Left lung (tissue), 10 donors: ENCODE measurements around the gene VMO1. TPM values are rescaled to one million over a fixed set of nuclear protein-coding genes. Genes with fewer than 3 reads are reported as not detected.

Experiments
- ATAC-seq: fragments of 200-7000 bp; cut with Tn5 transposase; one replicate; pipeline ENCODE4 v1.9.1; 2020; ENCODE audit warnings: moderate library complexity
- DNase-seq, 4 donors: peaks; one replicate each; pipeline ENCODE4 v3.0.0-alpha.2; 2013 to 2020
- H3K27ac ChIP-seq, 2 donors: fragments of 200-600 bp; sonication (generic) in 1 of 2; one replicate each; pipeline versions ENCODE4 v1.5.0 to v1.8.0; 2020 to 2021
- H3K27me3 ChIP-seq, 2 donors: fragments of 200-600 bp; sonication (generic) in 1 of 2; one replicate each; pipeline versions ENCODE4 v1.5.0 to v1.8.0; 2020 to 2021
- H3K36me3 ChIP-seq, 2 donors: fragments of 200-600 bp; sonication (generic) in 1 of 2; one replicate each; pipeline versions ENCODE4 v1.5.0 to v1.8.0; 2020 to 2021
- H3K4me1 ChIP-seq, 2 donors: fragments of 200-600 bp; one replicate each; pipeline ENCODE4 v1.8.0; 2021
- H3K4me3 ChIP-seq, 2 donors: fragments of 200-600 bp; sonication (generic) in 1 of 2; one replicate each; pipeline versions ENCODE4 v1.5.0 to v1.8.0; 2020 to 2021; ENCODE audit warnings: mild to moderate bottlenecking in 1 of 2
- H3K9me3 ChIP-seq, 2 donors: fragments of 200-600 bp; sonication (generic) in 1 of 2; one replicate each; pipeline versions ENCODE4 v1.5.0 to v1.8.0; 2020 to 2021
- intact Hi-C, 2 donors: fragments of 100-400 bp; cut with DNase I; formaldehyde crosslinking; loops; one replicate each; pipeline versions ENCODE4 v1.11.2 to v1.14.2; 2022
- polyA plus RNA-seq, 6 donors: library from polyadenylated mRNA; unstranded; fragments of 120-200 nt; gene quantifications; one replicate each; pipeline ENCODE4 v1.2.1, GENCODE V29; 2013; ENCODE audit not compliant: insufficient read length in 6 of 6
- total RNA-seq, 2 donors: library from RNA; stranded (reverse); fragmentation: NEBNext Ultra II Directional; extraction: Animal tissue kit (Norgen Biotek cat#: 25700); gene quantifications; one replicate each; pipeline ENCODE4 v1.2.1, GENCODE V29; 2021
- TF ChIP-seq, protein P1 (sequence below), 2 donors: fragments of 200-600 bp; sonication (generic) in 1 of 2; IDR thresholded peaks; one replicate each; pipeline versions ENCODE4 v1.5.0 to v1.8.0; 2021; ENCODE audit warnings: antibody characterized with exemption in 2 of 2
- donor health status: DM: no; HTN: yes; CAD: no.
- donor health status: DM: no; HTN: no; CAD: no.

Gene VMO1
- total and polyA plus RNA-seq, 8 donors, result 0.22 to 6.0 (median 0.39) TPM

DNA sequence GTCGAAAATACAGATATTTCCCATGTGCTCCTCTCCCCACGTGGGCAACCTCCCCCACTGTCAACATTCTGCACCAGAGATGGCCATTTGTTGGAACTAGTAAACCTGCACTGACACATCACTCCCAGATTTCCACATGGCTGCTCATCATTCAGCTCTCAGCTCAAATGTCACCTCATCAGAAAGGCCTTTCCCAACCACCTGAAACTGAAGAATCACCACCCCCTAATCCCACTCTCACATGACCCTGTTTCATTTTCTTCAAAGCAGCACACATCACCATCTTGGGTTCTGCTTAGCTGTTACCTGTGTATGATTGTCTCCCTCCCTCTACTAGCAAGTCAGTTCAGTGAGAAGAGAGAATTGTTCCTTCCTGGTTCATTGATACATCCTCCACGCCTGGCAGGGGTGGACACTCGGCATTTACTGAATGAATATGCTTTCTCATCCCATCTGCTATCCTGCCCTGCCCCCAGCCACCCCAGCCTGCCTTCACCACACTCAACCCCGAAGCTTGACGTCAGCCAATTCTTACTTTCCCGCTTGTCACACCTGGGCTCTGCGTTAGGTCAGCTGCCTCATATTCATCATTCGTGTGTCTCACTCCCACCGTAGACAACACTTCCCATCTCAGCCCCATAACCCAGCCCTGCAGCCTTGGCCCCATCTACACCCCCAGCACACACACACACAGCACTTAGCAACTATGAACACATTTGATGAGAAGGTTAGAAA is 14.5 kb upstream of the VMO1 start:
- no peak for ATAC-seq
- no peak for DNase-seq
- H3K27me3 ChIP-seq, result peaks cover 0 to 8% of the 10 kb centered on the region in 2 donors
- TF ChIP-seq, protein P1, sequence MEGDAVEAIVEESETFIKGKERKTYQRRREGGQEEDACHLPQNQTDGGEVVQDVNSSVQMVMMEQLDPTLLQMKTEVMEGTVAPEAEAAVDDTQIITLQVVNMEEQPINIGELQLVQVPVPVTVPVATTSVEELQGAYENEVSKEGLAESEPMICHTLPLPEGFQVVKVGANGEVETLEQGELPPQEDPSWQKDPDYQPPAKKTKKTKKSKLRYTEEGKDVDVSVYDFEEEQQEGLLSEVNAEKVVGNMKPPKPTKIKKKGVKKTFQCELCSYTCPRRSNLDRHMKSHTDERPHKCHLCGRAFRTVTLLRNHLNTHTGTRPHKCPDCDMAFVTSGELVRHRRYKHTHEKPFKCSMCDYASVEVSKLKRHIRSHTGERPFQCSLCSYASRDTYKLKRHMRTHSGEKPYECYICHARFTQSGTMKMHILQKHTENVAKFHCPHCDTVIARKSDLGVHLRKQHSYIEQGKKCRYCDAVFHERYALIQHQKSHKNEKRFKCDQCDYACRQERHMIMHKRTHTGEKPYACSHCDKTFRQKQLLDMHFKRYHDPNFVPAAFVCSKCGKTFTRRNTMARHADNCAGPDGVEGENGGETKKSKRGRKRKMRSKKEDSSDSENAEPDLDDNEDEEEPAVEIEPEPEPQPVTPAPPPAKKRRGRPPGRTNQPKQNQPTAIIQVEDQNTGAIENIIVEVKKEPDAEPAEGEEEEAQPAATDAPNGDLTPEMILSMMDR (IDR thresholded peaks at IDR 0.05), result no peak
- no peak overlapping the region for H3K4me3 ChIP-seq
- H3K4me1 ChIP-seq, result peaks cover 7 to 12% of the 10 kb centered on the region in 2 donors
- no peak overlapping the region for H3K27ac ChIP-seq
- intact Hi-C loops, result no loop called here
- no peaks in the 10 kb centered on the region for H3K9me3 ChIP-seq
- peaks cover 0 to 27% of the 10 kb centered on the region in 2 donors for H3K36me3 ChIP-seq

- Histone ChIP-seq H3K36me3 (peaks cover 0 to 27% of the 10 kb centered on the region in 2 donors), H3K27me3 (peaks cover 0 to 10% of the 10 kb centered on the region in 2 donors), H3K27ac (peak overlapping the region; percentile 57 to 66), H3K9me3 (no peaks in the 10 kb centered on the region), H3K4me3 (peak overlapping the region; percentile 60 to 89), H3K4me1 (peaks cover 7 to 12% of the 10 kb centered on the region in 2 donors)
- peak; percentile 48 for ATAC-seq
- intact Hi-C loops, result no loop called here
- DNase-seq, result no peak
- TF ChIP-seq, protein P1 (IDR thresholded peaks at IDR 0.05), result no peak
Observed at GRCh38 chr17:4796552-4796920, 10.4 kb upstream of the VMO1 start.

DNA sequence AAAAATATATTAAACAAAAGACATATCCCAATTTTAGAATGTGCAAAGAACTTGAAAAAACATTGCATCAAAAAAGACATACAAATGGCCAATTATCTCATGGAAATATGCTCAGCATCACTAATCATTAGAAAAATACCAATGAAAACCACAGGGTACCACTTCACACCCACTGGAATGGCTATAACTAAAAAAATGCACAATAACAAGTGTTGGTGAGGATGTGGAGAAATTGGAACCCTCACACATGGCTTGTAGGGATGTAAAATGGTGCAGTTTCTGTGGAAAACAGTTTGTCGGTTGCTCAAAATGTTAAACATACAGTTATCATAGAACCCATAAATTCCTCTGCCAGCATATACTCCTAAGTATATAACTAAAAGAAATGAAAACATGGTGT is 9.0 kb upstream of the VMO1 start:
- ATAC-seq (no peak), DNase-seq (no peak)
- peaks cover 0 to 27% of the 10 kb centered on the region in 2 donors for H3K36me3 ChIP-seq
- TF ChIP-seq, protein P1 (IDR thresholded peaks at IDR 0.05), result no peak
- peak overlapping the region in 1 of 2 donors; percentile 66 for H3K27ac ChIP-seq
- peaks cover 0 to 10% of the 10 kb centered on the region in 2 donors for H3K27me3 ChIP-seq
- H3K4me1 ChIP-seq, result peaks cover 7 to 17% of the 10 kb centered on the region in 2 donors
- H3K9me3 ChIP-seq, result no peaks in the 10 kb centered on the region
- intact Hi-C loops, result no loop called here
- no peak overlapping the region for H3K4me3 ChIP-seq

DNA sequence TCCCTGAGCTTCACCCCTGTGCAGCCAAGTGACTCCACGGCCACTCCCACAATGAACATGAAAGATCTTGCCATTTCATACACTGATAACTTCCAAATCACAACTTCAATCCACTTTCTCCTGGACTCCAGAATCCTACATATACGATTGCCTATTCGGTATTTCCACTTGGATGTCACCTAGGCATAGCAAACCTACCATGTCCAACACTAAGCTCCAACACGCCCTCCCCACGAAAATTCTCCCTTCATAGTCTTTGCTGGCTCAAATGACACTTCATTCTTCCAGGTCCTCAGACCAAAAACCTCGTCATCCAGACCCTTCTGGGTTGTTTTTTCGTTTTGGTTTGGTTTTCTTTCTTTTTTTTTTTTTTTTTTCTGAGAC is 4.5 kb upstream of the VMO1 start:
- TF ChIP-seq, protein P1 (IDR thresholded peaks at IDR 0.05), result no peak
- no peak for DNase-seq
- no peak for ATAC-seq

DNA sequence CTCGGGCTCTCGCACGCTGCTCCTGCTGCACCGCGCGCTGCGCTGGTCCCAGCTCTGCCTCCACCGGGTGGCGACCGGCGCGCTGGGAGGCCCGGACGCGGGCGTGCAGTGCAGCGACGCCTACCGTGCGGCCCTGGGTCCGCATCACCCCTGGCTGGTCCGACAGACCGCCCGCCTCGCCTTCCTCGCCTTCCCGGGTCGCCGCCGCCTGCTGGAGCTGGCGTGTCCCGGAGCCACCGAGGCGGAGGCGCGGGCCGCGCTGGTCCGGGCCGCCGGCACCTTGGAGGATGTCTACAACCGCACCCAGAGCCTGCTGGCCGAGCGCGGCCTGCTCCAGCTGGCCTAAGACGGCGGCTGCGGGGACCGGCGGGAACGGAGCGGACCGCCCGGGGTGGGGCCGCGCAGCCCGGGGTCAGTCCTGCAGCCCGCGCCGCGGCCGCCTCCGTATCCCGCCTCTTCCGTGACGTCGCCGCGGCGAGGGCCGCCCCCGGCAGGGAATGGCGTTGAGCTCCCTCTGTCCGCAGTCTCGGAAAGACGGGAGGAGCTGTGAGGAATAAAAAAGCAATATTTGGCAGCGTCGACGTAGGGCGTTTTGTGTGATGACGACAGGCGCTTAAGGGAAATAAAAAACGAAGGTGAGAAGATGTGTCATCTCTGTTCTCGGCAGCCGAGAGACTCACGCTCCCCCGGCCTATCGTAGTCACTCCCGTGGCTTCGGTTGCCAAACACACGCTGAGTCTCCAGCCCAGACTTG is 4.0 kb upstream of the VMO1 start:
- peak overlapping the region; percentile 73 to 80 for H3K4me3 ChIP-seq
- no peaks in the 10 kb centered on the region for H3K36me3 ChIP-seq
- H3K9me3 ChIP-seq, result no peaks in the 10 kb centered on the region
- TF ChIP-seq, protein P1 (IDR thresholded peaks at IDR 0.05), result peak; percentile 68 to 83
- peak; percentile 92 for ATAC-seq
- H3K27me3 ChIP-seq, result peaks cover 13 to 55% of the 10 kb centered on the region in 2 donors
- peak; percentile 86 to 97 (median 90) for DNase-seq
- intact Hi-C loops, result loop anchor here in 1 of 2 donors (5.0 kb wide), 1 partner anchor 102 kb away; no protein-coding TSS in a partner anchor
- H3K4me1 ChIP-seq, result peaks cover 23 to 40% of the 10 kb centered on the region in 2 donors
- peak overlapping the region; percentile 94 to 95 for H3K27ac ChIP-seq

More for the DNA sequence above, 4.5 kb upstream of the VMO1 start:
- H3K4me1 ChIP-seq, result peaks cover 18 to 34% of the 10 kb centered on the region in 2 donors
- H3K36me3 ChIP-seq, result no peaks in the 10 kb centered on the region
- peak overlapping the region; percentile 73 to 80 for H3K4me3 ChIP-seq
- H3K27me3 ChIP-seq, result peaks cover 7 to 49% of the 10 kb centered on the region in 2 donors
- intact Hi-C loops, result loop anchor here in 1 of 2 donors (5.0 kb wide), 1 partner anchor 102 kb away; no protein-coding TSS in a partner anchor
- no peaks in the 10 kb centered on the region for H3K9me3 ChIP-seq
- H3K27ac ChIP-seq, result peak overlapping the region; percentile 94 to 95
